Endothelial cell (in vitro differentiated cells): ENCODE data around the gene DRC3. TPM values are rescaled to one million over a fixed set of nuclear protein-coding genes. Genes with fewer than 3 reads are reported as not detected.
A peak's percentile ranks its signal among the peaks of the same experiment; 100 is the strongest.

Experiments
- DNase-seq: peaks from one replicate; pipeline ENCODE4 v3.0.0; 2021; ENCODE audit warnings: low spot score
- H3K27ac Mint-ChIP-seq: one replicate; pipeline ENCODE4 v1.8.0; 2021; ENCODE audit warnings: mixed read lengths, inconsistent platforms; ENCODE audit not compliant: unreplicated experiment
- H3K27me3 Mint-ChIP-seq: one replicate; pipeline ENCODE4 v1.8.0; 2021; ENCODE audit warnings: mild to moderate bottlenecking, moderate library complexity, mixed read lengths, inconsistent platforms; ENCODE audit not compliant: unreplicated experiment
- H3K36me3 Mint-ChIP-seq: one replicate; pipeline ENCODE4 v1.8.0; 2021; ENCODE audit warnings: mild to moderate bottlenecking, low read depth, mixed read lengths, inconsistent platforms; ENCODE audit not compliant: unreplicated experiment
- H3K4me1 Mint-ChIP-seq: one replicate; pipeline ENCODE4 v1.8.0; 2021; ENCODE audit warnings: mild to moderate bottlenecking, mixed read lengths, inconsistent platforms; ENCODE audit not compliant: unreplicated experiment
- H3K4me3 Mint-ChIP-seq: one replicate; pipeline ENCODE4 v1.8.0; 2021; ENCODE audit warnings: mild to moderate bottlenecking, mixed read lengths, inconsistent platforms; ENCODE audit not compliant: unreplicated experiment
- H3K9me3 Mint-ChIP-seq: one replicate; pipeline ENCODE4 v1.8.0; 2021; ENCODE audit warnings: mixed read lengths, inconsistent platforms; ENCODE audit not compliant: unreplicated experiment
- CTCF ChIP-seq: fragments of 200-600 bp; sonication (generic); IDR thresholded peaks from one replicate; pipeline ENCODE4 v1.5.0; 2021; ENCODE audit warnings: antibody characterized with exemption; ENCODE audit not compliant: unreplicated experiment
- total RNA-seq: library from RNA; stranded (reverse); fragmentation: NEBNext Ultra II Directional; extraction: Animal tissue kit (Norgen Biotek cat#: 25700); gene quantifications from one replicate; pipeline ENCODE4 v1.2.1, GENCODE V29; 2021; ENCODE audit not compliant: unreplicated experiment

Gene DRC3
- total RNA-seq, 1 donor from 2014 or later = 4.3 TPM

GRCh38 chr17:18027280-18027679, 54.6 kb downstream of the DRC3 start:
- Mint-ChIP-seq H3K36me3 (no peaks in the 10 kb centered on the region), H3K27ac (no peak overlapping the region), H3K4me1 (peaks cover 12% of the 10 kb centered on the region), H3K9me3 (no peaks in the 10 kb centered on the region), H3K27me3 (no peaks in the 10 kb centered on the region), H3K4me3 (no peak overlapping the region)
- no peak for DNase-seq
- no peak for TF ChIP-seq CTCF

- DNase-seq = no peak
- no peaks in the 10 kb centered on the region for H3K27me3 Mint-ChIP-seq
- no peaks in the 10 kb centered on the region for H3K36me3 Mint-ChIP-seq
- TF ChIP-seq CTCF = no peak
- H3K27ac Mint-ChIP-seq = peak overlapping the region; percentile 24
- H3K4me1 Mint-ChIP-seq = peaks cover 18% of the 10 kb centered on the region
- H3K9me3 Mint-ChIP-seq = no peaks in the 10 kb centered on the region
- H3K4me3 Mint-ChIP-seq = no peak overlapping the region
Observed at GRCh38 chr17:18028114-18028951, 55.7 kb downstream of the DRC3 start.

GRCh38 chr17:18028952-18029540, 56.4 kb downstream of the DRC3 start:
- Mint-ChIP-seq H3K36me3 (no peaks in the 10 kb centered on the region), H3K4me3 (no peak overlapping the region), H3K27me3 (no peaks in the 10 kb centered on the region), H3K9me3 (no peaks in the 10 kb centered on the region), H3K27ac (peak overlapping the region; percentile 24), H3K4me1 (peaks cover 18% of the 10 kb centered on the region)
- no peak for TF ChIP-seq CTCF
- DNase-seq = no peak

GRCh38 chr17:18031955-18032354, 59.3 kb downstream of the DRC3 start:
- peak; percentile 13 for DNase-seq
- Mint-ChIP-seq H3K4me1 (peaks cover 15% of the 10 kb centered on the region), H3K27ac (peak overlapping the region; percentile 94), H3K9me3 (no peaks in the 10 kb centered on the region), H3K36me3 (no peaks in the 10 kb centered on the region), H3K27me3 (no peaks in the 10 kb centered on the region), H3K4me3 (no peak overlapping the region)
- no peak for TF ChIP-seq CTCF
